ENCODE data around the gene SLF1. TPM values are rescaled to one million over a fixed set of nuclear protein-coding genes. Genes with fewer than 3 reads are reported as not detected.

The SLF1 gene
- total and polyA plus RNA-seq, 2 of the 8 experiments (the other 6 are each of a cell fraction or from before 2014, with no cell fraction given): 4.8 to 15.7 TPM

DNA sequence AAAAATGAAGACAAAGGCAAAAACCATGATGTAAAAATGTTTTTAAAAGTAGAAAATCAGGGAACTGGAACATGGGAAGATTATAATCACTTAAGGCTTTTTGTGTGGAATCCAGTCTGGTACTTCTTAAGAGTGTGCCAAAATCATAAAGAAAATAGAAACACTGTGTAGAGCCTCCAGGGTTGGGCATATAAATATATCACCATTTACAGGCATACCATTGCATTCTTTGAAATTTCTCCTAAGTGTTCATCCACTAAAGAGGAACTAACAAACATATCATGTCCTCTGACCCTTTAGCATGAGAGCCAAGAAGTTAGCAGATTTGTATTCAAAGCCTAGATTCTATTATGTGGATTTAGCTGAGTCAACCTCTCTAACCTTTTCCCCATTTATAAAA lies 93.3 kb downstream of the SLF1 start:
- no peak overlapping the region for H3K18ac ChIP-seq (ENCODE audit: extremely low read depth, low read length)
- no peak overlapping the region for H4K91ac ChIP-seq (replicated peaks; ENCODE audit: insufficient read length, low read length)
- H3K4ac ChIP-seq (replicated peaks; ENCODE audit: insufficient read length, low read depth, low read length): no peak overlapping the region
- no peak overlapping the region for H2BK120ac ChIP-seq (replicated peaks; ENCODE audit: low read depth, low read length)
- H3K9ac ChIP-seq (replicated peaks in 1 of 4; ENCODE audit: extremely low read depth in 1 of 4, low read depth in 3 of 4, low read length in 3 of 4): no peak overlapping the region
- H3K27ac ChIP-seq (ENCODE audit: low read depth, low read length): no peak overlapping the region
- CTCF ChIA-PET (ENCODE audit: partially characterized antibody): no interaction called here
- no peak overlapping the region for H2BK15ac ChIP-seq (ENCODE audit: low read length)
- DNase-seq (ENCODE audit: low read depth in 1 of 2, low spot score in 2 of 2) (no peak), FAIRE-seq (no peak)
- H4K5ac ChIP-seq (ENCODE audit: insufficient read length, low read depth, low read length): no peak overlapping the region
- H3K4me2 ChIP-seq (ENCODE audit: insufficient read depth in 1 of 2, low read depth in 2 of 2, low read length in 2 of 2): no peak overlapping the region
- H3K23ac ChIP-seq (ENCODE audit: insufficient read length): no peak overlapping the region
- POLR2A ChIA-PET (ENCODE audit: partially characterized antibody): no interaction called here
- H3K4me3 ChIP-seq (ENCODE audit: extremely low read depth in 1 of 4, insufficient read depth in 2 of 4, low read depth in 3 of 4, low read length in 4 of 4): no peak overlapping the region
- no peak overlapping the region for H2BK12ac ChIP-seq (ENCODE audit: low read depth, low read length)
- H2AFZ ChIP-seq (ENCODE audit: low read length): no peak overlapping the region
- H2AK5ac ChIP-seq (ENCODE audit: low read depth, low read length): no peak overlapping the region
- H4K8ac ChIP-seq (ENCODE audit: extremely low read depth, insufficient read depth, low read length): no peak overlapping the region
- H2BK5ac ChIP-seq (ENCODE audit: low read depth, low read length): no peak overlapping the region
- H3K27me3 ChIP-seq (replicated peaks in 1 of 4; ENCODE audit: control insufficient read depth in 3 of 4, extremely low read depth in 1 of 4, insufficient read depth in 3 of 4, low read length in 3 of 4): no peaks in the 10 kb centered on the region
- TF ChIP-seq EP300 (IDR thresholded peaks at IDR 0.05; ENCODE audit: borderline replicate concordance in 1 of 2, low read depth in 2 of 2, low read length in 2 of 2) (no peak), SRF (IDR thresholded peaks at IDR 0.05; ENCODE audit: low read depth, low read length) (no peak), YY1 (IDR thresholded peaks at IDR 0.05; ENCODE audit: low read depth, low read length) (no peak), CBX8 (IDR thresholded peaks at IDR 0.05; ENCODE audit: borderline replicate concordance, low read depth, low read length) (no peak)
- H3K9me3 ChIP-seq (ENCODE audit: insufficient read depth in 2 of 2, low read depth in 1 of 2, low read length in 1 of 2): no peaks in the 10 kb centered on the region
- no peaks in the 10 kb centered on the region for H4K20me1 ChIP-seq (replicated peaks in 1 of 2; ENCODE audit: control insufficient read depth in 1 of 2, insufficient read depth in 2 of 2, low read length in 2 of 2)
- no peak overlapping the region for H2BK20ac ChIP-seq (ENCODE audit: low read length)
- H3K23me2 ChIP-seq (ENCODE audit: low read depth, low read length): no peaks in the 10 kb centered on the region
- no peaks in the 10 kb centered on the region for H3K79me2 ChIP-seq (ENCODE audit: control insufficient read depth in 1 of 2, insufficient read depth in 2 of 2, low read length in 2 of 2)
- H3K14ac ChIP-seq (ENCODE audit: insufficient read length): no peak overlapping the region
- no peaks in the 10 kb centered on the region; a peak in 1 of 8 replicates for H3K36me3 ChIP-seq (ENCODE audit: control insufficient read depth in 2 of 4, insufficient read depth in 4 of 4, low read length in 3 of 4)
- no peaks in the 10 kb centered on the region for H3K79me1 ChIP-seq (ENCODE audit: low read depth, low read length)
- peaks cover 0 to 3% (median 0%) of the 10 kb centered on the region in 4 experiments; a peak in 2 of 7 replicates for H3K4me1 ChIP-seq (replicated peaks in 1 of 4; ENCODE audit: control insufficient read depth in 3 of 4, insufficient read depth in 4 of 4, low read length in 3 of 4)
- no peak overlapping the region for H3K56ac ChIP-seq (replicated peaks; ENCODE audit: insufficient read length, low read depth, low read length)
